Hindlimb muscle (tissue), 1 donor: ENCODE measurements around the gene SPEG. TPM values are rescaled to one million over a fixed set of nuclear protein-coding genes. Genes with fewer than 3 reads are reported as not detected.
A peak's percentile ranks its signal among the peaks of the same experiment; 100 is the strongest.

Source experiments
- DNase-seq: peaks from one replicate; pipeline ENCODE4 v3.0.0-alpha.2; 2013
- polyA plus RNA-seq: library from polyadenylated mRNA; unstranded; fragments of 120-200 nt; gene quantifications from one replicate; pipeline ENCODE4 v1.2.1, GENCODE V29; 2013; ENCODE audit not compliant: insufficient read length

The SPEG gene
- polyA plus RNA-seq, 1 donor: 208 TPM

- DNase-seq: no peak
These were observed 29.8 kb downstream of the SPEG start for GRCh38 chr2:219464286-219465032.

- DNase-seq: no peak
These were observed 31.3 kb downstream of the SPEG start for GRCh38 chr2:219465659-219466561.

- no peak for DNase-seq
These were observed 32.4 kb downstream of the SPEG start for GRCh38 chr2:219466816-219467735.

GRCh38 chr2:219467736-219468075 lies 33.1 kb downstream of the SPEG start:
- DNase-seq: no peak

- DNase-seq: no peak
These were observed 34.0 kb downstream of the SPEG start for GRCh38 chr2:219468410-219469185.

- no peak for DNase-seq
These were observed 34.6 kb downstream of the SPEG start for GRCh38 chr2:219469186-219469724.

GRCh38 chr2:219470429-219470828 lies 35.8 kb downstream of the SPEG start:
- no peak for DNase-seq

GRCh38 chr2:219471476-219472371 lies 37.1 kb downstream of the SPEG start:
- no peak for DNase-seq

GRCh38 chr2:219472629-219473187 lies 38.1 kb downstream of the SPEG start:
- DNase-seq: no peak

- no peak for DNase-seq
These were observed 38.9 kb downstream of the SPEG start for GRCh38 chr2:219473511-219473910.

- DNase-seq: no peak
These were observed 39.8 kb downstream of the SPEG start for GRCh38 chr2:219474285-219475060.

GRCh38 chr2:219475278-219475677 lies 40.6 kb downstream of the SPEG start:
- DNase-seq: no peak

- peak; percentile 78 for DNase-seq
These were observed 41.3 kb downstream of the SPEG start for GRCh38 chr2:219475697-219476651.

- no peak for DNase-seq
These were observed 42.1 kb downstream of the SPEG start for GRCh38 chr2:219476652-219477151.

- DNase-seq: no peak
These were observed 42.5 kb downstream of the SPEG start for GRCh38 chr2:219477179-219477578.

GRCh38 chr2:219477815-219478214 lies 43.2 kb downstream of the SPEG start:
- DNase-seq: no peak

GRCh38 chr2:219478916-219479315 lies 44.3 kb downstream of the SPEG start:
- DNase-seq: no peak

GRCh38 chr2:219480004-219480403 lies 45.4 kb downstream of the SPEG start:
- DNase-seq: no peak
